Measurements from ENCODE around the gene ARHGAP44.

GRCh38 chr17:13027246-13027645, 237.9 kb downstream of the ARHGAP44 start:
- TF ChIP-seq POLR2A (IDR thresholded peaks at IDR 0.05) (no peak), CTCF (IDR thresholded peaks at IDR 0.05) (no peak)
